H1 (cell line): Measurements from ENCODE around the gene TSHR. TPM values are rescaled to one million over a fixed set of nuclear protein-coding genes. Genes with fewer than 3 reads are reported as not detected.

ENCODE experiments used
- CHD7 ChIP-seq: fragments of 300-600 bp; sonication (generic); IDR thresholded peaks from 2 replicates; pipeline ENCODE4 v1.7.1; 2012; ENCODE audit warnings: low read length, moderate library complexity, mild to moderate bottlenecking, inconsistent platforms; ENCODE audit not compliant: insufficient replicate concordance
- POLR2AphosphoS5 ChIP-seq: IDR thresholded peaks from 2 replicates; pipeline ENCODE4 v1.6.1; 2011; ENCODE audit warnings: low read depth, low read length
- SP1 ChIP-seq: IDR thresholded peaks from 2 replicates; pipeline ENCODE4 v1.6.1; 2011; ENCODE audit warnings: low read depth, low read length
- polyA plus RNA-seq, 7 experiments: library from polyadenylated mRNA; depleted of rRNA in 3 of 7; stranded (reverse) in 5 of 7; unstranded in 2 of 7; fragments of >200 nt in 5 of 7; fragments of 200-250 nt in 2 of 7; gene quantifications; 1 replicate in 5 of 7; 2 replicates in 1 of 7; 4 replicates in 1 of 7; pipeline versions ENCODE4 v1.2.1 to v1.2.3, GENCODE V29; 2011 to 2013; ENCODE audit warnings: missing spikeins in 2 of 7, mixed read lengths in 2 of 7
- total RNA-seq: library from RNA; stranded (reverse); fragmentation: NEBNext Ultra II Directional; extraction: Animal tissue kit (Norgen Biotek cat#: 25700); gene quantifications from 2 replicates; pipeline ENCODE4 v1.2.1, GENCODE V29; 2021

Gene TSHR
- total and polyA plus RNA-seq, 2 of the 8 experiments (the other 6 are each of a cell fraction or from before 2014, with no cell fraction given): 0.27 TPM; not detected in 1

DNA sequence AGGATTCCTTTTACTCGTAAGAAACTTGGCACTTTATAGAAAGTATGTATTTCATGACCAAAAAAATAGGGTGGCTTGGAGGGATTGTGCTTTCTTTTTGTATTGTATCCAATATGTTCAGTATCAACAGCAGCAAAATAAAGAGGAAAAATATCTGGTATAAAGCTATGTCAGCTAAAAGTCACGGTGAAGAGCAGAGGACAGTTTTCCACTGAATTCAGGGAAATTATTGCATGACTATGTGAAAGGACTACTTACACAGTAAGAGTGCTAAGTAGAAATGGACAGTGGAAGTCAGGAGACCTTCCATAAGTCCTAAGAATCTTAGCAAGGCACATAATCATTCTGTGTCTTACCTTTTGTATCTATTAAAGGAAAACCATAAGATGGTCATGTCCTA lies 19.3 kb downstream of the TSHR start (continued):
- TF ChIP-seq CHD7: no peak
- no peak for TF ChIP-seq POLR2AphosphoS5
- no peak for TF ChIP-seq SP1
